ENCODE measurements around the gene KCNS1.

DNA sequence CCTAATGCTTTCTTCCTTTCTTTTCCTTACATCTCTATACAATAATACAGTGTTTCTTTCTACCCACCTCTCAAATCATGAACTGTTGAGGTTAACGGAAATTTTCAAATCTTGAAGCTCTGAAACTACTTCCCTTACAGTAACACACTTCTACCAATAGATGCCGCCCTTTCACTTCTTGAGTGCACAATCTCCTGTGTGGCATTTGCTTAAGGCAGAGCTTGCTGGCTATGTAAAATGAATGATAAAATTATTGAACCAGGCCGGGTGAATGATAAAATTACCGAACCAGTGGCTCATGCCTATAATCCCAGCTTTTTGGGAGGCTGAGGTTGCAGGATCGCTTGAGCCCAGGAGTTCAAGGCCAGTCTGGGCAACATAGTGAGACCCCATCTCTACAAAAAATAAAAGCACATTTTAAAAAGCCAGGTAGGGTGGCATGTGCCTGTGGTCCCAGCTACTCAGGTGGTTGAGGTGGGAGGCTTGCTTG lies 56.8 kb downstream of the KCNS1 start:
- TF ChIP-seq, protein P1, sequence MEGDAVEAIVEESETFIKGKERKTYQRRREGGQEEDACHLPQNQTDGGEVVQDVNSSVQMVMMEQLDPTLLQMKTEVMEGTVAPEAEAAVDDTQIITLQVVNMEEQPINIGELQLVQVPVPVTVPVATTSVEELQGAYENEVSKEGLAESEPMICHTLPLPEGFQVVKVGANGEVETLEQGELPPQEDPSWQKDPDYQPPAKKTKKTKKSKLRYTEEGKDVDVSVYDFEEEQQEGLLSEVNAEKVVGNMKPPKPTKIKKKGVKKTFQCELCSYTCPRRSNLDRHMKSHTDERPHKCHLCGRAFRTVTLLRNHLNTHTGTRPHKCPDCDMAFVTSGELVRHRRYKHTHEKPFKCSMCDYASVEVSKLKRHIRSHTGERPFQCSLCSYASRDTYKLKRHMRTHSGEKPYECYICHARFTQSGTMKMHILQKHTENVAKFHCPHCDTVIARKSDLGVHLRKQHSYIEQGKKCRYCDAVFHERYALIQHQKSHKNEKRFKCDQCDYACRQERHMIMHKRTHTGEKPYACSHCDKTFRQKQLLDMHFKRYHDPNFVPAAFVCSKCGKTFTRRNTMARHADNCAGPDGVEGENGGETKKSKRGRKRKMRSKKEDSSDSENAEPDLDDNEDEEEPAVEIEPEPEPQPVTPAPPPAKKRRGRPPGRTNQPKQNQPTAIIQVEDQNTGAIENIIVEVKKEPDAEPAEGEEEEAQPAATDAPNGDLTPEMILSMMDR (IDR thresholded peaks at IDR 0.05) = peak; percentile 61 to 85 (median 74)
- TF ChIP-seq POLR2AphosphoS5 (IDR thresholded peaks at IDR 0.05) (no peak), POLR2A (IDR thresholded peaks at IDR 0.05) (no peak), EP300 (IDR thresholded peaks at IDR 0.05) (no peak)
